Activated naive CD8-positive, alpha-beta T cell treated with anti-CD3 and anti-CD28 coated beads, Interleukin-2, amount 10 ng/mL, durations not matched to agents 7 days and 5 days (primary cell): Measurements from ENCODE around the gene CNIH2. TPM values are rescaled to one million over a fixed set of nuclear protein-coding genes. Genes with fewer than 3 reads are reported as not detected.
"Not testable (repeated sequence)": the region's sequence is repeated elsewhere in the genome, so short reads cannot be mapped to it uniquely, and the experiment has no call there.

Experiments used
- ATAC-seq: fragments of 150-1000 bp; cut with Tn5 transposase; one replicate; pipeline ENCODE4 v1.10.0; 2021; ENCODE audit warnings: low read depth, moderate library complexity
- POLR2A ChIA-PET: fragments of 350-600 bp; sonication (Branson Sonifier 250); formaldehyde crosslinking; loops from one replicate; lab custom pipeline; 2021; ENCODE audit warnings: antibody characterized with exemption; lab: Charles Lee
- DNase-seq: peaks from one replicate; pipeline ENCODE4 v3.0.0; 2021
- H3K27ac Mint-ChIP-seq: one replicate; pipeline ENCODE4 v1.8.0; 2022; ENCODE audit warnings: mild to moderate bottlenecking, mixed read lengths
- H3K27me3 Mint-ChIP-seq: one replicate; pipeline ENCODE4 v1.8.0; 2022; ENCODE audit warnings: mild to moderate bottlenecking, moderate library complexity, mixed read lengths
- H3K36me3 Mint-ChIP-seq: one replicate; pipeline ENCODE4 v1.8.0; 2021; ENCODE audit warnings: mild to moderate bottlenecking, mixed read lengths
- H3K4me1 Mint-ChIP-seq: one replicate; pipeline ENCODE4 v1.8.0; 2021; ENCODE audit warnings: mixed read lengths
- H3K4me3 Mint-ChIP-seq: one replicate; pipeline ENCODE4 v1.8.0; 2022; ENCODE audit warnings: mild to moderate bottlenecking, moderate library complexity, mixed read lengths
- H3K9me3 Mint-ChIP-seq: one replicate; pipeline ENCODE4 v1.8.0; 2021; ENCODE audit warnings: mixed read lengths
- total RNA-seq, 2 experiments: library from RNA; stranded (reverse); gene quantifications; one replicate each; pipeline ENCODE4 v1.2.3, GENCODE V29; 2021

CNIH2 gene
- total RNA-seq, 2 experiments from 2014 or later: 2.1 to 2.7 TPM

- DNase-seq (no peak), ATAC-seq (no peak)
- Mint-ChIP-seq H3K4me1 (peaks cover 8% of the 10 kb centered on the region), H3K27ac (no peak overlapping the region), H3K9me3 (no peaks in the 10 kb centered on the region), H3K27me3 (no peaks in the 10 kb centered on the region), H3K36me3 (peaks cover 9% of the 10 kb centered on the region), H3K4me3 (no peak overlapping the region)
- POLR2A ChIA-PET: no interaction called here
Observed at GRCh38 chr11:66242095-66242765, 35.7 kb upstream of the CNIH2 start.

GRCh38 chr11:66243782-66244535, 34.0 kb upstream of the CNIH2 start:
- no peaks in the 10 kb centered on the region for H3K27me3 Mint-ChIP-seq
- DNase-seq: no peak
- no peak overlapping the region for H3K4me3 Mint-ChIP-seq
- peaks cover 7% of the 10 kb centered on the region for H3K36me3 Mint-ChIP-seq
- ATAC-seq: peak; percentile 32
- POLR2A ChIA-PET: no interaction called here
- peak overlapping the region; percentile 73 for H3K27ac Mint-ChIP-seq
- no peaks in the 10 kb centered on the region for H3K9me3 Mint-ChIP-seq
- H3K4me1 Mint-ChIP-seq: peaks cover 9% of the 10 kb centered on the region

- H3K4me1 Mint-ChIP-seq: peaks cover 22% of the 10 kb centered on the region
- H3K27me3 Mint-ChIP-seq: no peaks in the 10 kb centered on the region
- H3K4me3 Mint-ChIP-seq: no peak overlapping the region
- DNase-seq: no peak
- no peak for ATAC-seq
- peaks cover 11% of the 10 kb centered on the region for H3K36me3 Mint-ChIP-seq
- no peaks in the 10 kb centered on the region for H3K9me3 Mint-ChIP-seq
- H3K27ac Mint-ChIP-seq: no peak overlapping the region
- POLR2A ChIA-PET: no interaction called here
Observed at GRCh38 chr11:66247295-66247694, 30.7 kb upstream of the CNIH2 start.

- H3K27ac Mint-ChIP-seq: no peak overlapping the region
- no peaks in the 10 kb centered on the region for H3K27me3 Mint-ChIP-seq
- peaks cover 11% of the 10 kb centered on the region for H3K36me3 Mint-ChIP-seq
- no peaks in the 10 kb centered on the region for H3K9me3 Mint-ChIP-seq
- H3K4me1 Mint-ChIP-seq: peaks cover 22% of the 10 kb centered on the region
- POLR2A ChIA-PET: no interaction called here
- DNase-seq (no peak), ATAC-seq (no peak)
- no peak overlapping the region for H3K4me3 Mint-ChIP-seq
Observed at GRCh38 chr11:66247801-66248200, 30.2 kb upstream of the CNIH2 start.

- no peak overlapping the region for H3K4me3 Mint-ChIP-seq
- peaks cover 11% of the 10 kb centered on the region for H3K36me3 Mint-ChIP-seq
- no peak for ATAC-seq
- no peaks in the 10 kb centered on the region for H3K9me3 Mint-ChIP-seq
- peaks cover 16% of the 10 kb centered on the region for H3K4me1 Mint-ChIP-seq
- POLR2A ChIA-PET: no interaction called here
- H3K27me3 Mint-ChIP-seq: no peaks in the 10 kb centered on the region
- DNase-seq: no peak
- H3K27ac Mint-ChIP-seq: peak overlapping the region; percentile 23
Observed at GRCh38 chr11:66248903-66249302, 29.1 kb upstream of the CNIH2 start.

- Mint-ChIP-seq H3K36me3 (peaks cover 9% of the 10 kb centered on the region), H3K4me1 (peaks cover 26% of the 10 kb centered on the region), H3K9me3 (no peaks in the 10 kb centered on the region), H3K4me3 (no peak overlapping the region), H3K27ac (peak overlapping the region; percentile 62), H3K27me3 (no peaks in the 10 kb centered on the region)
- POLR2A ChIA-PET: interaction anchor here (0.9 to 1.1 kb wide), 2 partner anchors 21 to 93 kb away, joined by 3 read pairs; partner anchors contain the start of gene BRMS1
- ATAC-seq: no peak
- DNase-seq: no peak
Observed at GRCh38 chr11:66251809-66252208, 26.2 kb upstream of the CNIH2 start.

- H3K27ac Mint-ChIP-seq, H3K4me3 Mint-ChIP-seq, ATAC-seq, DNase-seq, H3K36me3 Mint-ChIP-seq, H3K27me3 Mint-ChIP-seq, H3K9me3 Mint-ChIP-seq: not testable (repeated sequence)
- peaks cover 27% of the 10 kb centered on the region for H3K4me1 Mint-ChIP-seq
- POLR2A ChIA-PET: interaction anchor here (0.6 kb wide), 1 partner anchor 392 kb away, joined by 3 read pairs; no protein-coding TSS in a partner anchor
Observed at GRCh38 chr11:66253081-66253480, 24.9 kb upstream of the CNIH2 start.

GRCh38 chr11:66258473-66258893, 19.5 kb upstream of the CNIH2 start:
- H3K27ac Mint-ChIP-seq: peak overlapping the region; percentile 100
- peak overlapping the region; percentile 96 for H3K4me3 Mint-ChIP-seq
- no peaks in the 10 kb centered on the region for H3K27me3 Mint-ChIP-seq
- peaks cover 13% of the 10 kb centered on the region for H3K36me3 Mint-ChIP-seq
- peaks cover 29% of the 10 kb centered on the region for H3K4me1 Mint-ChIP-seq
- ATAC-seq (no peak), DNase-seq (no peak)
- H3K9me3 Mint-ChIP-seq: no peaks in the 10 kb centered on the region
- POLR2A ChIA-PET: interaction anchor here (1.2 kb wide), 1 partner anchor 61 kb away, joined by 3 read pairs; no protein-coding TSS in a partner anchor

GRCh38 chr11:66259225-66259624, 18.8 kb upstream of the CNIH2 start:
- H3K27ac Mint-ChIP-seq: no peak overlapping the region
- no peak overlapping the region for H3K4me3 Mint-ChIP-seq
- H3K9me3 Mint-ChIP-seq: no peaks in the 10 kb centered on the region
- peaks cover 29% of the 10 kb centered on the region for H3K4me1 Mint-ChIP-seq
- peaks cover 11% of the 10 kb centered on the region for H3K36me3 Mint-ChIP-seq
- ATAC-seq (no peak), DNase-seq (no peak)
- POLR2A ChIA-PET: interaction anchor here (0.7 to 1.3 kb wide), 3 partner anchors 53 to 395 kb away, joined by 3 to 5 read pairs (median 3); no protein-coding TSS in a partner anchor
- H3K27me3 Mint-ChIP-seq: no peaks in the 10 kb centered on the region

- H3K27me3 Mint-ChIP-seq: no peaks in the 10 kb centered on the region
- ATAC-seq (no peak), DNase-seq (no peak)
- peaks cover 29% of the 10 kb centered on the region for H3K4me1 Mint-ChIP-seq
- H3K4me3 Mint-ChIP-seq: peak overlapping the region; percentile 9
- H3K27ac Mint-ChIP-seq: no peak overlapping the region
- POLR2A ChIA-PET: interaction anchor here (1.3 kb wide), 1 partner anchor 53 kb away, joined by 5 read pairs; no protein-coding TSS in a partner anchor
- H3K9me3 Mint-ChIP-seq: no peaks in the 10 kb centered on the region
- peaks cover 11% of the 10 kb centered on the region for H3K36me3 Mint-ChIP-seq
Observed at GRCh38 chr11:66259956-66260355, 18.0 kb upstream of the CNIH2 start.

- H3K36me3 Mint-ChIP-seq: peaks cover 11% of the 10 kb centered on the region
Observed at GRCh38 chr11:66261578-66261977, 16.4 kb upstream of the CNIH2 start.

GRCh38 chr11:66262191-66262590, 15.8 kb upstream of the CNIH2 start:
- DNase-seq (no peak), ATAC-seq (no peak)
- Mint-ChIP-seq H3K4me1 (peaks cover 19% of the 10 kb centered on the region), H3K36me3 (peaks cover 12% of the 10 kb centered on the region), H3K9me3 (no peaks in the 10 kb centered on the region), H3K27ac (no peak overlapping the region), H3K4me3 (no peak overlapping the region), H3K27me3 (no peaks in the 10 kb centered on the region)
- POLR2A ChIA-PET: no interaction called here

More at GRCh38 chr11:66261578-66261977, 16.4 kb upstream of the CNIH2 start:
- no peak overlapping the region for H3K4me3 Mint-ChIP-seq
- H3K27me3 Mint-ChIP-seq: no peaks in the 10 kb centered on the region
- DNase-seq (no peak), ATAC-seq (no peak)
- no peaks in the 10 kb centered on the region for H3K9me3 Mint-ChIP-seq
- no peak overlapping the region for H3K27ac Mint-ChIP-seq
- peaks cover 19% of the 10 kb centered on the region for H3K4me1 Mint-ChIP-seq
- POLR2A ChIA-PET: interaction anchor here (0.7 kb wide), 1 partner anchor 35 kb away, joined by 3 read pairs; no protein-coding TSS in a partner anchor

GRCh38 chr11:66262696-66263095, 15.3 kb upstream of the CNIH2 start:
- no peak for ATAC-seq
- H3K4me3 Mint-ChIP-seq: no peak overlapping the region
- no peak for DNase-seq
- no peaks in the 10 kb centered on the region for H3K27me3 Mint-ChIP-seq
- peaks cover 12% of the 10 kb centered on the region for H3K36me3 Mint-ChIP-seq
- H3K4me1 Mint-ChIP-seq: peaks cover 21% of the 10 kb centered on the region
- H3K27ac Mint-ChIP-seq: no peak overlapping the region
- H3K9me3 Mint-ChIP-seq: no peaks in the 10 kb centered on the region
- POLR2A ChIA-PET: no interaction called here
